IMR-90 (cell line): ENCODE measurements around the gene COIL. TPM values are rescaled to one million over a fixed set of nuclear protein-coding genes. Genes with fewer than 3 reads are reported as not detected.

ENCODE experiments used
- ATAC-seq: fragments of 200-7000 bp; cut with Tn5 transposase; 2 replicates; pipeline ENCODE4 v1.9.1; 2020; ENCODE audit warnings: low read depth, mild to moderate bottlenecking, moderate library complexity
- BruUV-seq: library from RNA; stranded (reverse); fragments of 400-500 nt; replicated peaks from 2 replicates; lab custom pipeline; 2021; lab: Mats Ljungman, UMichigan
- CTCF ChIA-PET: fragments of 300-600 bp; formaldehyde crosslinking; extraction: SDS; loops from one replicate; lab custom pipeline; 2021; ENCODE audit warnings: antibody characterized with exemption; lab: Yijun Ruan, JAX
- POLR2A ChIA-PET: fragments of 300-600 bp; sonication (Branson Sonifier 250); formaldehyde crosslinking; loops from one replicate; lab custom pipeline; 2022; ENCODE audit warnings: antibody characterized with exemption; ENCODE audit not compliant: unreplicated experiment; lab: Charles Lee
- DNase-seq: peaks from one replicate; pipeline ENCODE4 v3.0.0; 2013
- H2AFZ ChIP-seq: replicated peaks from 2 replicates; pipeline ENCODE3; 2013; ENCODE audit warnings: low read length, mild to moderate bottlenecking; ENCODE audit not compliant: poor library complexity
- H2AK5ac ChIP-seq: 2 replicates; pipeline ENCODE4 v1.6.1; 2013; ENCODE audit warnings: low read depth, low read length, inconsistent platforms
- H2AK9ac ChIP-seq: replicated peaks from 2 replicates; pipeline ENCODE3; 2013; ENCODE audit warnings: mild to moderate bottlenecking, low read depth, low read length, moderate library complexity; ENCODE audit not compliant: poor library complexity
- H2BK120ac ChIP-seq: 2 replicates; pipeline ENCODE4 v1.6.1; 2013; ENCODE audit warnings: low read depth, low read length, inconsistent platforms
- H2BK15ac ChIP-seq: 3 replicates; pipeline ENCODE4 v1.6.1; 2013; ENCODE audit warnings: low read depth, low read length, inconsistent platforms
- H2BK20ac ChIP-seq: 2 replicates; pipeline ENCODE4 v1.6.1; 2013; ENCODE audit warnings: low read depth, mild to moderate bottlenecking, inconsistent platforms, low read length, moderate library complexity
- H2BK5ac ChIP-seq: 2 replicates; pipeline ENCODE4 v1.6.1; 2013; ENCODE audit warnings: mild to moderate bottlenecking, low read depth, low read length, inconsistent platforms; ENCODE audit not compliant: poor library complexity, severe bottlenecking
- H3K14ac ChIP-seq: replicated peaks from 2 replicates; pipeline ENCODE4 v1.6.1; 2013; ENCODE audit warnings: low read depth, low read length, inconsistent platforms
- H3K18ac ChIP-seq: 2 replicates; pipeline ENCODE4 v1.6.1; 2013; ENCODE audit warnings: low read depth, low read length, control low read depth
- H3K23ac ChIP-seq: 2 replicates; pipeline ENCODE4 v1.6.1; 2013; ENCODE audit warnings: low read depth, low read length, inconsistent platforms
- H3K27ac ChIP-seq: 2 replicates; pipeline ENCODE4 v1.5.1; 2013; ENCODE audit warnings: mild to moderate bottlenecking, control low read depth, low read length; ENCODE audit not compliant: insufficient read depth
- H3K27me3 ChIP-seq: 2 replicates; pipeline ENCODE4 v1.6.1; 2013; ENCODE audit warnings: low read length; ENCODE audit not compliant: control insufficient read depth, insufficient read depth
- H3K36me3 ChIP-seq: 2 replicates; pipeline ENCODE4 v1.6.1; 2013; ENCODE audit warnings: low read length, mixed read lengths; ENCODE audit not compliant: control insufficient read depth, insufficient read depth
- H3K4ac ChIP-seq: 2 replicates; pipeline ENCODE4 v1.6.1; 2013; ENCODE audit warnings: low read depth, low read length, inconsistent platforms
- H3K4me1 ChIP-seq: 2 replicates; pipeline ENCODE4 v1.6.1; 2013; ENCODE audit warnings: low read length, mixed read lengths; ENCODE audit not compliant: control insufficient read depth, insufficient read depth
- H3K4me2 ChIP-seq: 2 replicates; pipeline ENCODE4 v1.6.1; 2013; ENCODE audit warnings: low read depth, mild to moderate bottlenecking, control low read depth, low read length, moderate library complexity
- H3K4me3 ChIP-seq: 2 replicates; pipeline ENCODE4 v1.5.1; 2013; ENCODE audit warnings: low read depth, mild to moderate bottlenecking, control low read depth, low read length, moderate library complexity; ENCODE audit not compliant: insufficient read depth
- H3K56ac ChIP-seq: 2 replicates; pipeline ENCODE4 v1.6.1; 2013; ENCODE audit warnings: low read length, inconsistent platforms; ENCODE audit not compliant: insufficient read depth; ENCODE audit errors: extremely low read depth
- H3K79me1 ChIP-seq, 2 experiments: 2 replicates each; pipeline ENCODE4 v1.6.1; 2013; ENCODE audit warnings: low read length in 2 of 2, inconsistent platforms in 1 of 2, low read depth in 1 of 2
- H3K9ac ChIP-seq: 2 replicates; pipeline ENCODE4 v1.6.1; 2013; ENCODE audit warnings: low read depth, low read length, control low read depth
- H3K9me1 ChIP-seq: 2 replicates; pipeline ENCODE4 v1.6.1; 2013; ENCODE audit warnings: low read length, inconsistent platforms; ENCODE audit not compliant: insufficient read depth
- H3K9me3 ChIP-seq: 2 replicates; pipeline ENCODE4 v1.6.1; 2013; ENCODE audit warnings: low read length; ENCODE audit not compliant: control insufficient read depth, insufficient read depth
- H4K20me1 ChIP-seq: 2 replicates; pipeline ENCODE4 v1.6.1; 2013; ENCODE audit warnings: low read length, inconsistent platforms; ENCODE audit not compliant: insufficient read depth
- H4K5ac ChIP-seq: 2 replicates; pipeline ENCODE4 v1.6.1; 2013; ENCODE audit warnings: mild to moderate bottlenecking, low read depth, low read length, control low read depth
- H4K8ac ChIP-seq, 2 experiments: 2 replicates each; pipeline ENCODE4 v1.6.1; 2013; ENCODE audit warnings: low read depth in 2 of 2, low read length in 2 of 2, control low read depth in 1 of 2, inconsistent platforms in 1 of 2
- H4K91ac ChIP-seq: 2 replicates; pipeline ENCODE4 v1.6.1; 2013; ENCODE audit warnings: low read depth, low read length, inconsistent platforms; ENCODE audit not compliant: insufficient read depth
- BHLHE40 ChIP-seq: fragments of 150-350 bp; IDR thresholded peaks from 2 replicates; pipeline ENCODE4 v1.6.1; 2016; ENCODE audit warnings: mild to moderate bottlenecking, low read depth, low read length
- CEBPB ChIP-seq: IDR thresholded peaks from 2 replicates; pipeline ENCODE4 v1.6.1; 2012; ENCODE audit warnings: low read depth, low read length, improper control_type of control experiment
- CHD1 ChIP-seq: IDR thresholded peaks from 2 replicates; pipeline ENCODE4 v1.6.1; 2012; ENCODE audit warnings: low read depth, low read length, improper control_type of control experiment
- FOS ChIP-seq: fragments of 150-350 bp; IDR thresholded peaks from 2 replicates; pipeline ENCODE4 v1.6.1; 2016; ENCODE audit warnings: low read depth, low read length
- MAFK ChIP-seq: IDR thresholded peaks from 2 replicates; pipeline ENCODE4 v1.6.1; 2012; ENCODE audit warnings: low read depth, low read length, improper control_type of control experiment
- MAZ ChIP-seq: IDR thresholded peaks from 2 replicates; pipeline ENCODE4 v1.6.1; 2012; ENCODE audit warnings: low read depth, mild to moderate bottlenecking, low read length, improper control_type of control experiment, moderate library complexity, borderline replicate concordance
- MXI1 ChIP-seq: IDR thresholded peaks from 2 replicates; pipeline ENCODE4 v1.6.1; 2012; ENCODE audit warnings: low read depth, mild to moderate bottlenecking, low read length, moderate library complexity, borderline replicate concordance
- NFE2L2 ChIP-seq: fragments of 150-350 bp; IDR thresholded peaks from 2 replicates; pipeline ENCODE4 v1.6.1; 2016; ENCODE audit warnings: low read depth, mild to moderate bottlenecking, low read length
- POLR2A ChIP-seq: IDR thresholded peaks from 2 replicates; pipeline ENCODE4 v1.6.1; 2012; ENCODE audit warnings: mild to moderate bottlenecking, low read depth, low read length
- RAD21 ChIP-seq: IDR thresholded peaks from 2 replicates; pipeline ENCODE4 v1.6.1; 2012; ENCODE audit warnings: low read length, improper control_type of control experiment
- RCOR1 ChIP-seq: IDR thresholded peaks from 2 replicates; pipeline ENCODE4 v1.6.1; 2012; ENCODE audit warnings: mild to moderate bottlenecking, low read length, improper control_type of control experiment; ENCODE audit not compliant: insufficient replicate concordance
- RFX5 ChIP-seq: IDR thresholded peaks from 2 replicates; pipeline ENCODE4 v1.8.0; 2012; ENCODE audit warnings: low read depth, mild to moderate bottlenecking, low read length, moderate library complexity
- SMC3 ChIP-seq: fragments of 150-350 bp; IDR thresholded peaks from 2 replicates; pipeline ENCODE4 v1.6.1; 2016; ENCODE audit warnings: low read depth, mild to moderate bottlenecking, antibody characterized with exemption, low read length, moderate library complexity
- WGBS, 2 experiments: methylation state at CpG; one replicate each; pipeline versions ENCODE4 v1.1.5 to v1.1.7; 2013; ENCODE audit warnings: missing lambda C conversion rate in 2 of 2; ENCODE audit not compliant: insufficient read length in 1 of 2; ENCODE audit errors: extremely low coverage in 2 of 2; 5-methylcytosine and 5-hydroxymethylcytosine counted together
- dilution Hi-C: fragments of 300-500 bp; cut with HindIII; formaldehyde crosslinking; loops from one replicate; pipeline ENCODE4 v1.14.3; 2018; ENCODE audit warnings: low sequenced_read_pairs; ENCODE audit not compliant: unreplicated experiment
- in situ Hi-C: fragments of 300-500 bp; cut with MboI; formaldehyde crosslinking; loops from 3 replicates; pipeline ENCODE4 v1.14.3; 2019; ENCODE audit warnings: low sequenced_read_pairs, inconsistent platforms, mixed read lengths
- intact Hi-C: fragments of 100-400 bp; cut with micrococcal nuclease; formaldehyde crosslinking; loops from 2 replicates; pipeline ENCODE4 v1.10.0; 2022
- polyA plus RNA-seq, 3 experiments: library from polyadenylated mRNA; depleted of rRNA; stranded (reverse); fragments of >200 nt; gene quantifications; 2 replicates each; pipeline ENCODE4 v1.2.3, GENCODE V29; 2012; ENCODE audit warnings: low replicate concordance in 1 of 3
- total RNA-seq: library from RNA; depleted of rRNA; stranded (reverse); fragments of >200 nt; gene quantifications from 2 replicates; pipeline ENCODE4 v1.2.3, GENCODE V29; 2012
- TF ChIP-seq, protein P1 (sequence below): fragments of 150-350 bp; IDR thresholded peaks from 2 replicates; pipeline ENCODE4 v1.6.1; 2017; ENCODE audit warnings: mild to moderate bottlenecking, antibody characterized with exemption, low read length, low read depth
- TF ChIP-seq, protein P2 (sequence below): conservative IDR thresholded peaks from 2 replicates; pipeline ENCODE4 v1.5.1; 2012; ENCODE audit warnings: mild to moderate bottlenecking, low read depth, low read length, improper control_type of control experiment
- TF ChIP-seq, protein P3 (sequence below): fragments of 150-350 bp; IDR thresholded peaks from 2 replicates; pipeline ENCODE4 v1.6.1; 2016; ENCODE audit warnings: low read depth, mild to moderate bottlenecking, low read length, moderate library complexity, borderline replicate concordance

COIL gene
- total and polyA plus RNA-seq, 2 of the 4 experiments (the other 2 are of a cell fraction) = 5.2 to 13.3 TPM

DNA sequence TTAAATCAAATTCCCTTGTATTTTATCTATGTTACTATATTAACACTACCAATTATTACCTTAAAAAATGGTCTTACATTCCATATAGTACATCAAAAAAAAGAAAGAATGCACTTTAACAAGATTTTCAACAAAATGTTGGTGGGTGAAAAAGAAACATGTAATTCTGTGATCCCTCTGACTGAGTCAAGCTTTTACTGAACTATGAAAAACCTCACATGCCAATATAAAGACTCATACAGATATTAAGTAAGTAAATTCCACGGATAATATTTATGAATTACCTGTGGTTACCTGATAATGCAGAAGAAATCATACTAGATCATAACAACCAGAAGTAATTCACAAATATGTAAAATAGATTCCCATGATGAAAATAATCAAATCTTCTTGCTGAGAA lies 12.4 kb downstream of the COIL start:
- in situ Hi-C loops (loop anchor here (25.0 kb wide), 1 partner anchor 361 kb away; the partner anchor contains the start of gene NOG), dilution Hi-C loops (no loop called here)
- no TSS peak for BruUV-seq

More for the DNA sequence above, 12.4 kb downstream of the COIL start:
- H3K4me3 ChIP-seq = no peak overlapping the region
- no peak overlapping the region for H2BK120ac ChIP-seq
- ChIA-PET POLR2A (no interaction called here), CTCF (no interaction called here)
- H2AK5ac ChIP-seq = no peak overlapping the region
- H3K79me1 ChIP-seq = peaks cover 20 to 34% of the 10 kb centered on the region in 2 experiments
- H3K9me1 ChIP-seq = no peaks in the 10 kb centered on the region; the same call in 1 of the 2 replicates
- no peak overlapping the region for H4K5ac ChIP-seq
- H3K14ac ChIP-seq = no peak overlapping the region
- no peak overlapping the region for H2AFZ ChIP-seq
- TF ChIP-seq MXI1 (no peak), FOS (no peak), MAZ (no peak), RFX5 (no peak), NFE2L2 (no peak), RAD21 (no peak), BHLHE40 (no peak), RCOR1 (no peak), POLR2A (no peak), CHD1 (no peak), SMC3 (no peak), CEBPB (no peak), MAFK (no peak)
- TF ChIP-seq, protein P1, sequence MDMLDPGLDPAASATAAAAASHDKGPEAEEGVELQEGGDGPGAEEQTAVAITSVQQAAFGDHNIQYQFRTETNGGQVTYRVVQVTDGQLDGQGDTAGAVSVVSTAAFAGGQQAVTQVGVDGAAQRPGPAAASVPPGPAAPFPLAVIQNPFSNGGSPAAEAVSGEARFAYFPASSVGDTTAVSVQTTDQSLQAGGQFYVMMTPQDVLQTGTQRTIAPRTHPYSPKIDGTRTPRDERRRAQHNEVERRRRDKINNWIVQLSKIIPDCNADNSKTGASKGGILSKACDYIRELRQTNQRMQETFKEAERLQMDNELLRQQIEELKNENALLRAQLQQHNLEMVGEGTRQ = no peak
- TF ChIP-seq, protein P2, sequence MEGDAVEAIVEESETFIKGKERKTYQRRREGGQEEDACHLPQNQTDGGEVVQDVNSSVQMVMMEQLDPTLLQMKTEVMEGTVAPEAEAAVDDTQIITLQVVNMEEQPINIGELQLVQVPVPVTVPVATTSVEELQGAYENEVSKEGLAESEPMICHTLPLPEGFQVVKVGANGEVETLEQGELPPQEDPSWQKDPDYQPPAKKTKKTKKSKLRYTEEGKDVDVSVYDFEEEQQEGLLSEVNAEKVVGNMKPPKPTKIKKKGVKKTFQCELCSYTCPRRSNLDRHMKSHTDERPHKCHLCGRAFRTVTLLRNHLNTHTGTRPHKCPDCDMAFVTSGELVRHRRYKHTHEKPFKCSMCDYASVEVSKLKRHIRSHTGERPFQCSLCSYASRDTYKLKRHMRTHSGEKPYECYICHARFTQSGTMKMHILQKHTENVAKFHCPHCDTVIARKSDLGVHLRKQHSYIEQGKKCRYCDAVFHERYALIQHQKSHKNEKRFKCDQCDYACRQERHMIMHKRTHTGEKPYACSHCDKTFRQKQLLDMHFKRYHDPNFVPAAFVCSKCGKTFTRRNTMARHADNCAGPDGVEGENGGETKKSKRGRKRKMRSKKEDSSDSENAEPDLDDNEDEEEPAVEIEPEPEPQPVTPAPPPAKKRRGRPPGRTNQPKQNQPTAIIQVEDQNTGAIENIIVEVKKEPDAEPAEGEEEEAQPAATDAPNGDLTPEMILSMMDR = no peak
- TF ChIP-seq, protein P3, sequence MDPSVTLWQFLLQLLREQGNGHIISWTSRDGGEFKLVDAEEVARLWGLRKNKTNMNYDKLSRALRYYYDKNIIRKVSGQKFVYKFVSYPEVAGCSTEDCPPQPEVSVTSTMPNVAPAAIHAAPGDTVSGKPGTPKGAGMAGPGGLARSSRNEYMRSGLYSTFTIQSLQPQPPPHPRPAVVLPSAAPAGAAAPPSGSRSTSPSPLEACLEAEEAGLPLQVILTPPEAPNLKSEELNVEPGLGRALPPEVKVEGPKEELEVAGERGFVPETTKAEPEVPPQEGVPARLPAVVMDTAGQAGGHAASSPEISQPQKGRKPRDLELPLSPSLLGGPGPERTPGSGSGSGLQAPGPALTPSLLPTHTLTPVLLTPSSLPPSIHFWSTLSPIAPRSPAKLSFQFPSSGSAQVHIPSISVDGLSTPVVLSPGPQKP = no peak
- no peaks in the 10 kb centered on the region for H3K4me1 ChIP-seq
- H2AK9ac ChIP-seq = no peak overlapping the region
- no peak overlapping the region for H3K23ac ChIP-seq
- no peak overlapping the region for H2BK15ac ChIP-seq
- no peak overlapping the region for H3K18ac ChIP-seq
- H3K4me2 ChIP-seq = no peak overlapping the region
- no peak overlapping the region for H3K56ac ChIP-seq
- no peaks in the 10 kb centered on the region; the same call in 1 of the 2 replicates for H4K20me1 ChIP-seq
- no peak; the same call in 1 of the 2 replicates for ATAC-seq
- H3K4ac ChIP-seq = no peak overlapping the region
- intact Hi-C loops = no loop called here
- H3K36me3 ChIP-seq = peaks cover 31% of the 10 kb centered on the region
- no peak overlapping the region for H3K27ac ChIP-seq
- H4K91ac ChIP-seq = no peak overlapping the region
- no peak overlapping the region for H2BK20ac ChIP-seq
- no peak overlapping the region for H3K9ac ChIP-seq
- H3K9me3 ChIP-seq = no peaks in the 10 kb centered on the region
- H2BK5ac ChIP-seq = no peak overlapping the region
- no CpG with 5 or more reads among the region's 1 CpG for WGBS, 2 experiments
- peak; percentile 28 for DNase-seq
- no peaks in the 10 kb centered on the region for H3K27me3 ChIP-seq
- no peak overlapping the region for H4K8ac ChIP-seq
